ENCODE data around the gene ZGRF1. TPM values are rescaled to one million over a fixed set of nuclear protein-coding genes. Genes with fewer than 3 reads are reported as not detected.

Gene ZGRF1
- total RNA-seq, 1 donor: 15.1 TPM

GRCh38 chr4:112594993-112595392 is 41.7 kb downstream of the ZGRF1 start:
- no peak for TF ChIP-seq CTCF (IDR thresholded peaks at IDR 0.05; ENCODE audit: insufficient read depth, low read depth, low read length)
- H3K4me3 ChIP-seq (ENCODE audit: low read depth, low read length): no peak overlapping the region
- DNase-seq (ENCODE audit: low read depth): no peak

DNA sequence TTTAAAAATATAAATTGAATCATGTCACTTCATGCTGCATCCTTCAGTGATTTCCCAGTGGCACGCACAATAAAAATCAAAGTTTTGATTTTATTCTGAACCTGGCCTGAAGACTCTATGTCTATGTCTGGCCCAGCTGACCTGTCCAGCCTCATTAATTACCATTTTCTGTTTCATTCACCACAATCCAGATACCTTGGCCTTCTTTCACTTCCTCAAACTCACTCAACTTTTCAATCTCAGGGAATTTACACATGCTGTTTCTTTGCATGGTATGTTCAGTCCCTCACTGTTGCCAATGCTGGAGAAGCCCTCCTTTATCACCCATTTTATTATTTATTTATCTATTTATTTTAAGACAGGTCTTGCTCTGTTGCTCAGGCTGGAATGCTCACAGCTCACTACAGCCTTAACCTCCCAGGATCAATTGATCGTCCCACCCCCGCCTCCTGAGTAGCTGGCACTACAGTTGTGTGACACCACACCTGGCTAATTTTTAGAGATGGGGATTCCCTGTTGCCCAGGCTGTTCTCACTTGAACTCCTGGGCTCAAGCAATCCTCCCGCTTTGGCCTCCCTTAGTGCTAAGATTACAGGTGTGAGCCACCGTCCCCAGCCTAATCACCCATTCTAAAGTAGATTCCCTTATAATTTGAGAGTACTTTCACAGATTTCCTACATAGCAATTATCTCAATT is 43.1 kb downstream of the ZGRF1 start:
- no peak for DNase-seq (ENCODE audit: low read depth)
- no peak for TF ChIP-seq CTCF (IDR thresholded peaks at IDR 0.05; ENCODE audit: insufficient read depth, low read depth, low read length)
- no peak overlapping the region for H3K4me3 ChIP-seq (ENCODE audit: low read depth, low read length)

DNA sequence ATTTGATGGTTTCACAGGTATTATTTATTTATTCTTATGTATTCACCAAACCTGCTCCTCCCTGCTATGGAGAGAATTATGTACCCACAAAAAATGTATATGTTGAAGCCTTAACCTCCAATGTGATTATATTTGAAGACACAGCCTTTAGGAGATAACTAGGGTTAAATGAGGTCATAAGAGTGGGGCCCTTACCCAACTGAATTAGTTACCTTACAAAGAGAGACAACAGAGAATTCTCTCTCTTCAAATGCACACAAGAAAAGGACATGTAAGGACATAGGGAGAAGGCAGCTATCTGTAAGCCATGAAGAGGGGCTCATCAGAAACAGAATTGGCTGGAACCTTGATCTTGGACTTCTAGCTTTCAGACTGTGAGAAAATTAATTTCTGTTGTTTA is 44.0 kb downstream of the ZGRF1 start:
- no peak for TF ChIP-seq CTCF (IDR thresholded peaks at IDR 0.05; ENCODE audit: insufficient read depth, low read depth, low read length)
- DNase-seq (ENCODE audit: low read depth): no peak

GRCh38 chr4:112591593-112591992 is 45.1 kb downstream of the ZGRF1 start:
- no peak for DNase-seq (ENCODE audit: low read depth)
- no peak overlapping the region for H3K4me3 ChIP-seq (ENCODE audit: low read depth, low read length)
- TF ChIP-seq CTCF (IDR thresholded peaks at IDR 0.05; ENCODE audit: insufficient read depth, low read depth, low read length): no peak

More for the DNA sequence above, 44.0 kb downstream of the ZGRF1 start:
- H3K4me3 ChIP-seq (ENCODE audit: low read depth, low read length): no peak overlapping the region

- no peak overlapping the region for H3K4me3 ChIP-seq (ENCODE audit: low read depth, low read length)
- peak; percentile 39 for DNase-seq (ENCODE audit: low read depth)
- no peak for TF ChIP-seq CTCF (IDR thresholded peaks at IDR 0.05; ENCODE audit: insufficient read depth, low read depth, low read length)
Measured at GRCh38 chr4:112589206-112589605, 47.5 kb downstream of the ZGRF1 start.

- TF ChIP-seq CTCF (IDR thresholded peaks at IDR 0.05; ENCODE audit: insufficient read depth, low read depth, low read length): no peak
- H3K4me3 ChIP-seq (ENCODE audit: low read depth, low read length): no peak overlapping the region
- DNase-seq (ENCODE audit: low read depth): no peak
Measured at GRCh38 chr4:112585977-112586736, 50.6 kb downstream of the ZGRF1 start.

All from fibroblast of villous mesenchyme (primary cell).